GM12878 (cell line): Measurements from ENCODE around the gene PALLD. TPM values are rescaled to one million over a fixed set of nuclear protein-coding genes. Genes with fewer than 3 reads are reported as not detected.

Source experiments
- ATAC-seq: fragments of 200-7000 bp; cut with Tn5 transposase; 3 replicates; pipeline ENCODE4 v1.9.1; 2020; ENCODE audit warnings: mild to moderate bottlenecking, moderate library complexity
- BruUV-seq: library from RNA; stranded (reverse); fragments of 400-500 nt; replicated peaks from 2 replicates; lab custom pipeline; 2021; lab: Mats Ljungman, UMichigan
- CTCF ChIA-PET: fragments of 300-600 bp; sonication (Branson Sonifier 250); formaldehyde crosslinking; extraction: SDS; loops from one replicate; lab custom pipeline; 2021; ENCODE audit warnings: inconsistent platforms; lab: Yijun Ruan, JAX
- POLR2A ChIA-PET: fragments of 350-600 bp; formaldehyde crosslinking; extraction: SDS; loops from one replicate; lab custom pipeline; 2021; ENCODE audit warnings: inconsistent platforms; lab: Charles Lee
- RAD21 ChIA-PET: fragments of 300-600 bp; sonication (Branson Sonifier 250); formaldehyde crosslinking; loops from one replicate; lab custom pipeline; 2023; ENCODE audit warnings: antibody characterized with exemption; ENCODE audit not compliant: unreplicated experiment; lab: Charles Lee
- SMC1A ChIA-PET: fragments of 300-600 bp; sonication (Branson Sonifier 250); formaldehyde crosslinking; loops from one replicate; lab custom pipeline; 2023; ENCODE audit not compliant: unreplicated experiment, uncharacterized antibody; lab: Charles Lee
- DNase-seq: peaks from one replicate; pipeline ENCODE4 v3.0.0-alpha.2; 2011; ENCODE audit warnings: low read depth, low spot score
- FAIRE-seq: peaks from 3 replicates; lab custom pipeline; 2011; peaks lifted over from hg19 to GRCh38; lab: Jason Lieb, UNC
- H2AFZ ChIP-seq: 2 replicates; pipeline ENCODE4 v1.6.0; 2011; ENCODE audit warnings: low read depth, low read length, control low read depth; ENCODE audit not compliant: control insufficient read depth
- H3K27ac ChIP-seq: 2 replicates; pipeline ENCODE4 v1.5.1; 2011; ENCODE audit warnings: control low read depth; ENCODE audit not compliant: control insufficient read depth, insufficient read depth
- H3K27me3 ChIP-seq, 2 experiments: replicated peaks in 1 of 2; 2 replicates each; pipeline versions ENCODE4 v1.6.0 to v1.6.1; 2011; ENCODE audit warnings: low read length in 1 of 2; ENCODE audit not compliant: control insufficient read depth in 2 of 2, insufficient read depth in 2 of 2
- H3K36me3 ChIP-seq, 2 experiments: 2 replicates each; pipeline ENCODE4 v1.5.1; 2011; ENCODE audit warnings: low read length in 1 of 2; ENCODE audit not compliant: control insufficient read depth in 2 of 2, insufficient read depth in 2 of 2
- H3K4me1 ChIP-seq: 2 replicates; pipeline ENCODE4 v1.6.1; 2011; ENCODE audit warnings: mild to moderate bottlenecking, low read length, moderate library complexity, mixed read lengths; ENCODE audit not compliant: control insufficient read depth, insufficient read depth
- H3K4me2 ChIP-seq: 2 replicates; pipeline ENCODE4 v1.6.0; 2011; ENCODE audit warnings: control low read depth; ENCODE audit not compliant: control insufficient read depth, insufficient read depth
- H3K4me3 ChIP-seq: fragments of 200-600 bp; sonication (generic); 2 replicates; pipeline ENCODE4 v1.5.1; 2016
- H3K79me2 ChIP-seq: 2 replicates; pipeline ENCODE4 v1.6.0; 2011; ENCODE audit warnings: low read length; ENCODE audit not compliant: control insufficient read depth, insufficient read depth
- H3K9ac ChIP-seq: 2 replicates; pipeline ENCODE4 v1.8.0; 2011; ENCODE audit warnings: low read length, control low read depth, mixed read lengths; ENCODE audit not compliant: control insufficient read depth, insufficient read depth
- H3K9me3 ChIP-seq: replicated peaks from 3 replicates; pipeline ENCODE4 v1.5.1; 2011; ENCODE audit warnings: mild to moderate bottlenecking, low read length; ENCODE audit not compliant: control insufficient read depth, insufficient read depth
- H4K20me1 ChIP-seq: 2 replicates; pipeline ENCODE4 v1.6.0; 2011; ENCODE audit not compliant: control insufficient read depth, insufficient read depth
- BRCA1 ChIP-seq: IDR thresholded peaks from 2 replicates; pipeline ENCODE4 v1.6.1; 2011; ENCODE audit warnings: low read depth, low read length, improper control_type of control experiment
- EGR1 ChIP-seq, 2 experiments: IDR thresholded peaks; 1 replicate in 1 of 2; 2 replicates in 1 of 2; pipeline ENCODE4 v1.6.1; 2011 to 2012; ENCODE audit warnings: low read depth in 2 of 2, low read length in 2 of 2, borderline replicate concordance in 1 of 2, mild to moderate bottlenecking in 1 of 2, moderate library complexity in 1 of 2
- FOXM1 ChIP-seq: IDR thresholded peaks from 2 replicates; pipeline ENCODE4 v1.6.1; 2012; ENCODE audit warnings: low read depth, mild to moderate bottlenecking, inconsistent platforms, low read length, moderate library complexity
- IKZF1 ChIP-seq: fragments of 450-650 bp; conservative IDR thresholded peaks from 2 replicates; pipeline ENCODE4 v1.6.1; 2017; ENCODE audit warnings: antibody characterized with exemption, mild to moderate bottlenecking
- IRF3 ChIP-seq: fragments of 450-650 bp; IDR thresholded peaks from 2 replicates; pipeline ENCODE4 v1.6.1; 2014; ENCODE audit warnings: mild to moderate bottlenecking
- KAT2A ChIP-seq: conservative IDR thresholded peaks from 2 replicates; pipeline ENCODE4 v1.6.1; 2011; ENCODE audit warnings: low read depth, low read length; ENCODE audit not compliant: control insufficient read depth
- MEF2A ChIP-seq: IDR thresholded peaks from 2 replicates; pipeline ENCODE4 v1.6.1; 2011; ENCODE audit warnings: low read depth, mild to moderate bottlenecking, low read length, moderate library complexity; ENCODE audit not compliant: insufficient read depth
- POLR2A ChIP-seq: IDR thresholded peaks from 2 replicates; pipeline ENCODE4 v1.6.1; 2011; ENCODE audit warnings: low read depth, mild to moderate bottlenecking, low read length
- RELB ChIP-seq: fragments of 450-650 bp; IDR thresholded peaks from 2 replicates; pipeline ENCODE4 v1.6.1; 2017; ENCODE audit warnings: low read depth, mild to moderate bottlenecking, moderate library complexity
- WGBS: methylation state at CpG from one replicate; pipeline ENCODE4 v1.1.6; 2016; ENCODE audit warnings: low lambda C conversion rate; ENCODE audit not compliant: insufficient replicate concordance, insufficient coverage; ENCODE audit errors: missing lambda C conversion rate; 5-methylcytosine and 5-hydroxymethylcytosine counted together
- in situ Hi-C: fragments of 300-500 bp; cut with MboI; formaldehyde crosslinking; loops from 9 replicates; pipeline ENCODE4 v1.14.3; 2018; ENCODE audit warnings: mixed read lengths
- intact Hi-C: fragments of 100-400 bp; cut with micrococcal nuclease; formaldehyde crosslinking; loops from one replicate; pipeline ENCODE4 v1.14.2; 2022; ENCODE audit not compliant: unreplicated experiment
- polyA plus RNA-seq, 11 experiments: library from polyadenylated mRNA; depleted of rRNA in 4 of 11; unstranded in 6 of 11; stranded (reverse) in 5 of 11; fragments of >200 nt; fragmentation: Nextera tagmentation in 4 of 11; fragmentation: Illumina TruSeq in 1 of 11; extraction: Ambion mirVana in 4 of 11; extraction: Trizol in 1 of 11; gene quantifications; 1 replicate in 1 of 11; 2 replicates in 10 of 11; pipeline versions ENCODE4 v1.2.1 to v1.2.3, GENCODE V29; 2011 to 2016; ENCODE audit warnings: inconsistent platforms in 2 of 11, missing spikeins in 2 of 11, low read depth in 1 of 11
- total RNA-seq, 4 experiments: library from RNA; depleted of rRNA in 3 of 4; stranded (reverse); fragments of >200 nt in 3 of 4; fragmentation: Illumina TruSeq in 1 of 4; extraction: Trizol in 1 of 4; gene quantifications; 2 replicates each; pipeline versions ENCODE4 v1.2.1 to v1.2.3, GENCODE V29; 2013 to 2021
- TF ChIP-seq, protein P1 (sequence below): fragments of 450-650 bp; IDR thresholded peaks from 2 replicates; pipeline ENCODE4 v1.6.1; 2017; ENCODE audit warnings: antibody characterized with exemption, mild to moderate bottlenecking, moderate library complexity
- TF ChIP-seq, protein P2 (sequence below): fragments of 450-650 bp; IDR thresholded peaks from 2 replicates; pipeline ENCODE4 v1.6.1; 2017; ENCODE audit warnings: mild to moderate bottlenecking

The PALLD gene
- total and polyA plus RNA-seq, 10 of the 15 experiments (the other 5 are each of a cell fraction or from before 2014, with no cell fraction given): 1.0 to 7.7 (median 1.7) TPM

DNA sequence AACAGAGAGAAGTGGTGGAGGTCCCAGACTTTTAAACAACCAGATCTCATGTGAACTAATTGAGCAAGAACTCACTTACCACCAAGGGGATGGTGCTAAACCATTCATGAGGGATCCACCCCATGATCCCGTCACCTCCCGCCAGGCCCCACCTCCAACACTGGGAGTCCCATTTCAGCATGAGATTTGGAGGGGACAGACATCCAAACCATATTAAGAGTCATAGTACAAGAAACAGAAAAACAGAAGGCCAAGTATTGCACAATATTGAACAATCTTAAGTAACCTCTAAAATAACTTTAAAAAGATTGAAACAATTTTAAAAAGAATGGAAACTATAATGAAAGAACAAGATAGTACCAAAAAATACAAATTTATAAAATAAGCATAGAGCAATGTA, 403.2 kb downstream of the PALLD start (continued):
- TF ChIP-seq IRF3 (no peak), KAT2A (no peak)

DNA sequence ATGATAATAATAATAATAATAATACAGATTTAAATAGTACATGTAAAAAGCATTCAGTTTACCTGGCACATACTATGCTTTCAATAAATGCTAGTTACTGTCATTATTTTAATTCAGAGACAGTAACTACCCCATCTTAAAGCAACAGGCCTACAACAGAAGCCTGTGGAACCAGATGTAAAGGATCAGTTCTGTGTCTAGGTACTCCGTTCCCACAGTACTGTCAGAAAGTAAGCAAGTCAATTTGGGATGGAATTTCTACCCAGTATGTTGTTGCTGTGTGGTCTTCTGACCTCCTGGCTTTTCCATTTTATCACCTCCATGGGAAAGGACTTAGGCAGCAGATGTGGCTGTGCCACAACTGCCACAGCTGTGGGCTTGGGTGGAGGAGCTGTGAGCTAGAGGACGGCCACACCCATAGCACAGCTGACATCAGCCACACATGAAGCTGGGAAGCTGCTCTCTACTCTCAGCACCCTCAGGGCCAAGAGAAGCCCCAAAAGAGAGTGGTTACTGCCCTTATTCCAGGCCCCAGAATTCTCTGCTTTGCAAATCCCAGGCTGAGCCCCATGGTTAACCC, 410.4 kb downstream of the PALLD start:
- FAIRE-seq: no peak
- no peak overlapping the region for H3K4me2 ChIP-seq
- no peaks in the 10 kb centered on the region for H3K9me3 ChIP-seq
- no peak for DNase-seq
- no peak for TF ChIP-seq EGR1 (IDR thresholded peaks at IDR 0.05; ENCODE audit: borderline replicate concordance in 1 of 2, low read depth in 2 of 2, low read length in 2 of 2)
- TF ChIP-seq, protein P1, sequence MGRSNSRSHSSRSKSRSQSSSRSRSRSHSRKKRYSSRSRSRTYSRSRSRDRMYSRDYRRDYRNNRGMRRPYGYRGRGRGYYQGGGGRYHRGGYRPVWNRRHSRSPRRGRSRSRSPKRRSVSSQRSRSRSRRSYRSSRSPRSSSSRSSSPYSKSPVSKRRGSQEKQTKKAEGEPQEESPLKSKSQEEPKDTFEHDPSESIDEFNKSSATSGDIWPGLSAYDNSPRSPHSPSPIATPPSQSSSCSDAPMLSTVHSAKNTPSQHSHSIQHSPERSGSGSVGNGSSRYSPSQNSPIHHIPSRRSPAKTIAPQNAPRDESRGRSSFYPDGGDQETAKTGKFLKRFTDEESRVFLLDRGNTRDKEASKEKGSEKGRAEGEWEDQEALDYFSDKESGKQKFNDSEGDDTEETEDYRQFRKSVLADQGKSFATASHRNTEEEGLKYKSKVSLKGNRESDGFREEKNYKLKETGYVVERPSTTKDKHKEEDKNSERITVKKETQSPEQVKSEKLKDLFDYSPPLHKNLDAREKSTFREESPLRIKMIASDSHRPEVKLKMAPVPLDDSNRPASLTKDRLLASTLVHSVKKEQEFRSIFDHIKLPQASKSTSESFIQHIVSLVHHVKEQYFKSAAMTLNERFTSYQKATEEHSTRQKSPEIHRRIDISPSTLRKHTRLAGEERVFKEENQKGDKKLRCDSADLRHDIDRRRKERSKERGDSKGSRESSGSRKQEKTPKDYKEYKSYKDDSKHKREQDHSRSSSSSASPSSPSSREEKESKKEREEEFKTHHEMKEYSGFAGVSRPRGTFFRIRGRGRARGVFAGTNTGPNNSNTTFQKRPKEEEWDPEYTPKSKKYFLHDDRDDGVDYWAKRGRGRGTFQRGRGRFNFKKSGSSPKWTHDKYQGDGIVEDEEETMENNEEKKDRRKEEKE: no peak
- TF ChIP-seq BRCA1: no peak
- TF ChIP-seq, protein P2, sequence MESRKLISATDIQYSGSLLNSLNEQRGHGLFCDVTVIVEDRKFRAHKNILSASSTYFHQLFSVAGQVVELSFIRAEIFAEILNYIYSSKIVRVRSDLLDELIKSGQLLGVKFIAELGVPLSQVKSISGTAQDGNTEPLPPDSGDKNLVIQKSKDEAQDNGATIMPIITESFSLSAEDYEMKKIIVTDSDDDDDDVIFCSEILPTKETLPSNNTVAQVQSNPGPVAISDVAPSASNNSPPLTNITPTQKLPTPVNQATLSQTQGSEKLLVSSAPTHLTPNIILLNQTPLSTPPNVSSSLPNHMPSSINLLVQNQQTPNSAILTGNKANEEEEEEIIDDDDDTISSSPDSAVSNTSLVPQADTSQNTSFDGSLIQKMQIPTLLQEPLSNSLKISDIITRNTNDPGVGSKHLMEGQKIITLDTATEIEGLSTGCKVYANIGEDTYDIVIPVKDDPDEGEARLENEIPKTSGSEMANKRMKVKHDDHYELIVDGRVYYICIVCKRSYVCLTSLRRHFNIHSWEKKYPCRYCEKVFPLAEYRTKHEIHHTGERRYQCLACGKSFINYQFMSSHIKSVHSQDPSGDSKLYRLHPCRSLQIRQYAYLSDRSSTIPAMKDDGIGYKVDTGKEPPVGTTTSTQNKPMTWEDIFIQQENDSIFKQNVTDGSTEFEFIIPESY: no peak
- no peak for TF ChIP-seq IKZF1
- no peak for TF ChIP-seq POLR2A
- TF ChIP-seq MEF2A: no peak
- TF ChIP-seq RELB: no peak
- no peak for TF ChIP-seq FOXM1
- no TSS peak for BruUV-seq
- no peak overlapping the region for H3K27ac ChIP-seq
- in situ Hi-C loops (no loop called here), intact Hi-C loops (no loop called here)
- H3K36me3 ChIP-seq: no peaks in the 10 kb centered on the region; a peak in 1 of 4 replicates
- ChIA-PET POLR2A (no interaction called here), RAD21 (no interaction called here), SMC1A (interaction anchor here (0.6 kb wide), 1 partner anchor 1492 kb away, joined by 3 read pairs; no protein-coding TSS in a partner anchor), CTCF (interaction anchor here (2.5 kb wide), 1 partner anchor 197 kb away, joined by 17 read pairs; no protein-coding TSS in a partner anchor)
- no peaks in the 10 kb centered on the region for H3K79me2 ChIP-seq
- ATAC-seq: no peak
- H2AFZ ChIP-seq: no peak overlapping the region
- no peak overlapping the region for H3K9ac ChIP-seq
- H4K20me1 ChIP-seq: no peaks in the 10 kb centered on the region
- 67% methylated on average over 2 of the region's 2 CpGs for WGBS
- no peaks in the 10 kb centered on the region for H3K4me1 ChIP-seq
- no peak overlapping the region for H3K4me3 ChIP-seq
- H3K27me3 ChIP-seq: no peaks in the 10 kb centered on the region
